Smooth muscle cell of trachea (primary cell): ENCODE results near the gene TSPY1. TPM values are rescaled to one million over a fixed set of nuclear protein-coding genes. Genes with fewer than 3 reads are reported as not detected.

ENCODE experiments used
- total RNA-seq: library from RNA; depleted of rRNA; stranded (reverse); fragments of >200 nt; gene quantifications from 2 replicates; pipeline ENCODE4 v1.2.1, GENCODE V29; 2014

Gene TSPY1, protein sequence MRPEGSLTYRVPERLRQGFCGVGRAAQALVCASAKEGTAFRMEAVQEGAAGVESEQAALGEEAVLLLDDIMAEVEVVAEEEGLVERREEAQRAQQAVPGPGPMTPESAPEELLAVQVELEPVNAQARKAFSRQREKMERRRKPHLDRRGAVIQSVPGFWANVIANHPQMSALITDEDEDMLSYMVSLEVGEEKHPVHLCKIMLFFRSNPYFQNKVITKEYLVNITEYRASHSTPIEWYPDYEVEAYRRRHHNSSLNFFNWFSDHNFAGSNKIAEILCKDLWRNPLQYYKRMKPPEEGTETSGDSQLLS
- not detected in 2 replicates for total RNA-seq

DNA sequence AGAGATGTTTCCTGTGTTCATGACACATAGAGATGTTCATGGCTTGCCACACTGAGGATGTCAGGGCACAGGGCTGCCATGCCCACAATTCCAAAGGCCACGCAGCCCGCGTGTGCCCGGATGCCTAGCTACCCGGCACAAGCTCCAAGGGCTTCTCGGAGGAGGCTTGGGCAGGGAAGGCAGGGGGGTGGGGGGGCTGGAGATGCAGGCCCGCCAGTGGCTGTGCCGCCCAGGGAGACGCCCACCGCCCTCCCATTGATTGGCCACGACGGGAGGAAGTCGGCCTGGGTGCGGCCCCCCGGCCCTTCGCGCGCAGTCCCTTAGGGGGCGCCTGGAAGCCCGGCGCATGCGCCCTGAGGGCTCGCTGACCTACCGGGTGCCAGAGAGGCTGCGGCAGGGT lies at the start of gene TSPY1:
Gene TSPY1, plus strand, starts transcription at position 301 of the 400 bp plus-strand sequence. Its CDS starts 46 bp downstream, at position 347.

DNA sequence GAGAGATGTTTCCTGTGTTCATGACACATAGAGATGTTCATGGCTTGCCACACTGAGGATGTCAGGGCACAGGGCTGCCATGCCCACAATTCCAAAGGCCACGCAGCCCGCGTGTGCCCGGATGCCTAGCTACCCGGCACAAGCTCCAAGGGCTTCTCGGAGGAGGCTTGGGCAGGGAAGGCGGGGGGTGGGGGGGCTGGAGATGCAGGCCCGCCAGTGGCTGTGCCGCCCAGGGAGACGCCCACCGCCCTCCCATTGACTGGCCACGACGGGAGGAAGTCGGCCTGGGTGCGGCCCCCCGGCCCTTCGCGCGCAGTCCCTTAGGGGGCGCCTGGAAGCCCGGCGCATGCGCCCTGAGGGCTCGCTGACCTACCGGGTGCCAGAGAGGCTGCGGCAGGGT lies 20.2 kb downstream of the TSPY1 start, which contains the start of gene TSPY9:
Gene TSPY9, plus strand, starts transcription at position 301 of the 400 bp plus-strand sequence. Its CDS starts 46 bp downstream, at position 347.

Other genes with a start within 250 kb of the TSPY1 start
- not detected in 2 replicates for gene TSPY4, start 129.5 kb upstream of the TSPY1 start, total RNA-seq
- gene TSPY8, start 109.2 kb upstream of the TSPY1 start, total RNA-seq: not detected in 2 replicates
- gene TSPY3, start 68.5 kb upstream of the TSPY1 start, total RNA-seq: not detected in 2 replicates
- not detected in 2 replicates for gene TSPY9, start 20.3 kb downstream of the TSPY1 start, total RNA-seq
- not detected in 2 replicates for gene TSPY10, start 60.9 kb downstream of the TSPY1 start, total RNA-seq